Measurements from ENCODE around the gene NR6A1.

Gene NR6A1

DNA sequence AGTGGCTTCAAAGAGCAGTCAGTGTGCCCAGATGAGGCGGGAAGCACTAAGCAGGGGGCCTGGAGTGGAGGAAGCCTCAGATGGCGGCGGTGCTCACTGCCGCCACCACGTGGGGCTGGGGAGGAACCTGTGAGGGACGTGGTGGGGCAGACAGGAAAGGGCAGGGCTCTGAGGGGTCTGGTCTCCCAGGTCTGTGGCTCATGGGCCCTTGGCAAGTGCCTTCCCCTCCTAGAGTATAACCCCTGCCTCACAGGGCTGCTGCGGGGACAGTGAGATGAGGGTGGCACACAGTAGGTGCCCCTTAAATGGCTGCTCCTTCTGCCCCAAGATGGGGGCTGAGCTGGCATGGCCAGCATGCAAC is 290.5 kb downstream of the NR6A1 start:
- no peak for DNase-seq

DNA sequence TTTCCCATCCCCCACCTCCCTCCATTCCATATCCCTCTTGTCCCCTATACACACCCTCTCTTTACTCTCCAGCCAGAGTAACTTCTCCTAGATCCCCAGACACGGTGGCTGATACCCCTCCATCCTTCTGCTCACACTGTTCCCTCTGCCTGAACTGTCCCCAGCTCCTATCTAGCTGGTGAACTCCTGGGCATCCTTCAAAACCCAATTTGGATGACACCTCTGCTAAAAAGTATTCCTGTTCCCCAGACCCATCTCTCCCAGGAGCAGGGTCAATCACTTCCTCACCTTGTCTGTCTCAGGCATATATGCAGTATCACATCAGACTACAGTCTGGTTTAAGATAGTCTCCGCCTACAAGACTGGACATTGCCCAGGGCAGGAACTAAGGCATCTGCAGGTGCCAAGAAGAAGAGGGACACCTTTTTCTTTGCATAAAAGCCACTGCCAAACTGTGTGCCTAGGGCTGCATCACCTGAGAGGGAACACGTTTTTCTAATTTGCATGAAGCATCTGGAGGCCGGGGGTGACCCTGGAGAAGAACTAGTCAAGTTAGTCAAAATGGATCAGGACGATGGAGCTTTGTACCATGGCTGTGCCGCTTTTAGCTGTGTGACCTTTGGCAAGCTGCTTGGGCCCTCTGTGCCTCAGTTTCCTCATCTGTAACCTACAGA is 291.0 kb downstream of the NR6A1 start:
- DNase-seq = no peak

DNA sequence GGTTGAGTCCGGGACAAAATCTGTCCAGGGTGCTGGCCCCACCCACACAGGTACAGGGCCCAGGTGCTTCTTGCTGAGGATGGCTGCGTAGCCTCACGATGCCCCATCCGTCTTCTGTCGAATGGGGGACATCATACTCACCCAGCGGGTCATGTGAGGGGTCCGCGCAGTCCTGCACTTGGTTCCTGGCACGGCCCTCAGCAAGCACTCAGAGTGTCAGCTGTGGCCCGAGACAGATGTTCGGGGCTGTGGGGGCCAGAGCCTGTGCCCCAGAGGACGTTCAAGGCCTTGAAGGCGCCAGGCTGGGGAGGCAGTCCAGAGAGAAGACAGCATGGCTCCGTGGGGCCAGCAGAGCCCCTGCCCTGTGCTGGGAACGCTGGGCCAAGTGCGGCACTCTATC is 291.7 kb downstream of the NR6A1 start:
- no peak for DNase-seq

DNA sequence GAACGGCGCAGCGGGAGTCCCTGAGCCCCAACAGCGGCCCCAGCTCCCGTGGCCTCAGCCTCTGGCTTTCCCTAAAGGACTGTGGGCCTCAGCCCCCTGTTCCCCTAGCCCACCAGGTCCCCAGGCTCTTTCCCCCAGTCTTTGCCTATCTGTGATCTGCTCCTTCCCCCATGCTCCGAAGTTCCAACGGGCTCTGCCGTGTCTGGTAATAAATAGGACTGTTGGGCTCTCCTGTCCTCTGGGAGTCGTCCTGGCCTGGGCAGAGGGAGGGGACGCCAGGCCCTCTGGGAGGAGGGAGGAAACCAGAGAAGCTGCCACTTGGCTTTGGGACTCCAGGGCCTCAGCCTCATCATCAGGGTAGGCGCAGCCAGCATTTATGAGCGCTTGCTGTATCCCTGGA is 292.8 kb downstream of the NR6A1 start:
- DNase-seq = no peak

DNA sequence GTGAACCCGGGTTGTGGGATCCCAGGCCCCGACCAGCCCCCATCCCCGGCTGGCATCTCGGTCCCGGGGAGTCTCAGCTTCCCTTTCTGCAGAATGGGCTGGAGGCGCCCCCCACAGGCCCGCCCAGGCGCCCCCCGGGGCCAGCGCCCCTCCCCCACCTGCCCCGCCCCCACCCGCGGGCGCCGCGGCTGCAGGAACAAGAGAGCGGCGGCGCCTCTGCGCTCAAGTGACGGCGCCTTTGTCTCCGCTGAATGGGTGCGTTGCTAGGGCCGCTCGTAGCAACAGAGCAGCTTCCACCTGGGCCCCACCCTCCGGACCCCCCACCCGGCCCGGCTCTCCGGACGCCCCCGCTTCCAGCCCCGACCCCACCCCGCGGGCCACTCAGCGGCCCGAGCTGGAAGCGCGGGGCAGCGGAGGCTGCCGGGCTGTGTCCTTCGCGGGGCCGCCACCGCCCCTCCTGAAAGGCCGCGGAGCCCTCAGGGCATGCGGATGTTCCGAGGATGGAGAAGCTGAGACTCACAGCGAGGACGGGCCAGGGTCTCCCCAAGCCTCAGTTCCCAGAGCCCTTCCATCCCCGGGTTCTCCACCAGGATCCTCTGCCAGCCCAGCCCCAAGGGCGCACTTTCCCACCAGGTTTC is 293.3 kb downstream of the NR6A1 start:
- no peak for DNase-seq

DNA sequence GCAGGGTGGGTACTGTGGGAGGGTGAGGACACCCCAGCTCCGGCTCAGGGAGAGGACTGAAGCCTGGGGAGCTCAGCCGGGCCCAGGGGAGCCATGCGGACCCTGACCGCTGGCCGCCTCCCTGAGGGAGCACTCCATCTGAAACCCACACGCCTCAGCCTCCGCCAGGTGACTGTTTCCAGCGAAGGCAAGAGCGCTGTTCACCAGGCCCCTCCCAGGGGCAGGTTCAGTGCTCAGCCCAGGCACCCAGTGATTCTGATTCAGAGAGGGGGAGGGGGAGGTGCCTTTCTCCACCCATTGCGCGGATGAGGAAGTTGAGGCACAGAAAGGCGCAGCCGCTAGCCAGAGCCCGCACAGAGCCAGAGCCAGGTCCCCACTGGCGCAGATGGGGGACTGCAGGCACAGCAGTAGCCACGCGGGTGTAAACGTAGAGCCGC is 293.9 kb downstream of the NR6A1 start:
- DNase-seq = no peak

DNA sequence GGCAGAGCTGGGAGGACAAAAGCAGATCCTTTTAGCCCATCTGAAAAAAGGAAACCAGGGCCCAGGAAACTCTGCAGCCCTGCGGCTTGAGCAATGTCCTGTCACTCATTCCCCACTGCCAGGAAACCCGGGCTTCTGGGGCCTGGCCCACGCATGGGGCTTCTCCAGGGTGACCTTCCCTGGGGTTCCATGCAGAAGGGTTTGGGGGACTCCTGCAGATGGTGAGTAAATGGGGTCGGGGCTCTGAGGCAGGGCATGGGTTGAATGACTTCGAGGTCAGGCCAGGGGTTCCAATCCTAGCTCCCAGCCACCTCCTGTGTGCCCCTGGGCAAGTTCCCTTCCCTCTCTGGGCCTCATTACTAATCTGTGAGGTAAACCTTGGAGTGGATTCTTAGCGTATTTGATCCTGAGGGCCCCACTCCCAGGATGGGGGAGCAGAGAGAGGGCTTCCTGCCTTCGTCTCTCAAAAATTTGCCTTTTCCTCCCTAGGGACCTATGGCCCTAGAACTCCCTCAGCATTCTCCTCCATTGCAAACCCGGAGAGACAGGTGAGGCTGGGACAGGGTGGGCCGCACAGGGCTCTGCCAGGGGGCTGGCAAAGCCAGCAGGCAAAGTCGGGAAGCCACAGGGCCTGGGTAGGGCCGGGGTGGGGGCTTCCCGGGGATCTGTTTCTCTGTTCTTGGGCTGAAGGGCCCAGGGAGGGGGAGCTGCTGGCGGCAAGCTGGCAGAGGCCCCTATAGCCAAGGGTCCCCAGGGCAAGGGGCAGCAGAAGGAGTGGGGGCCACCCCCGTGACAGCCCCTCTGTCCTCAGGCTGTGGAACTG is 295.0 kb downstream of the NR6A1 start:
- DNase-seq = no peak

DNA sequence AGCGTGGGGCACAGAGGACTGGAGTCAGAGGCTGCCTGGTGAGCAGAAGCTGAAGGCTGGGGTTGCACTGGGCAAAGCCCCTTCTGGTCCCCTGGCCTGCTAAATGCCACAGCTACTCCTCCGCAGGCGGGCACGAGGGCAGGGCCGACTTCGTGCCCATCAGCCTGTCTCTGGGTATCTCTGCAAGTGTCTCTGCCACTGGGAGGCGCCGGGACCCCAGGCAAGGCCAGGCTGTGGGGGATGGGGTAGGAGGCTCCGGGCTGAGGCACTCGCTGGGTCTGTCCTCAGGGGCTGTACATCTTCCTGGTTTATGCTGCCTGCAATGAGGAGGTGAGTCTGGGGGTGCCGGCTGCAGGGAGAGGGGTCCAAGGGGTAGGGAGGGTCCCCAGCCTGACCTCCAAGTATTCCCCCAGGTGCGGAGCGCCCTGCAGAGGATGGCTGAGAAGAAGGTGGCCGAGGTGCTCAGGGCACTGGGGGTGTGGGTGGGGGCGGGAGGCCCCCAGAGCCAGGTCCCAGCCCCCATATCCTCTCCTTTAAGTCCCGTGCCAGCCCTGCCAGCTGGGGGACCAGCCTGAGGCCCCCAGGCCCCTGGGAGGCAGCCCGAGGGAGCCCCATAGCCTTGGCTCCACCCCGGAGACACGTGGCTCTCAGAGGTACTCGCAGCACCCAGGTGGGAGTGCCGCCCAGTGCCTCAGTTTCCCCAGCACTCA is 295.8 kb downstream of the NR6A1 start:
- DNase-seq = no peak

DNA sequence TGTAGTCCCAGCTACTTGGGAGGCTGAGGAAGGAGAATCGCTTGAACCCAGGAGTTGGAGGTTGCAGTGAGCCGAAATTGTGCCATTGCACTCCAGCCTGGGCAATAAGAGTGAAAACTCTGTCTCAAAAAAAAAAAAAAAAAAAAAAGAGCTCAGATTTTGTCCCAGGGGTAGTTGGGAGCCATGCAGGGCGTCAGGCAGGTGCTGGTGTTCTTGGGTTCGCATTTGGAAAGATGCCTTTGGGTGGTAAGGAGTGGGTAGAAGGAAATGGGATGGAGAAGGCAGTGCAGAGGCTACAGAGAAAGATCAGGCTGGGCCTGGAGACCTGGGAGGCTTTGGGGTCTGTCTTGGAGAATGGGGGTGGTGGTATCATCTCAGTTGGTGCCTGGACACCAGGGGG is 297.0 kb downstream of the NR6A1 start:
- no peak for DNase-seq

DNA sequence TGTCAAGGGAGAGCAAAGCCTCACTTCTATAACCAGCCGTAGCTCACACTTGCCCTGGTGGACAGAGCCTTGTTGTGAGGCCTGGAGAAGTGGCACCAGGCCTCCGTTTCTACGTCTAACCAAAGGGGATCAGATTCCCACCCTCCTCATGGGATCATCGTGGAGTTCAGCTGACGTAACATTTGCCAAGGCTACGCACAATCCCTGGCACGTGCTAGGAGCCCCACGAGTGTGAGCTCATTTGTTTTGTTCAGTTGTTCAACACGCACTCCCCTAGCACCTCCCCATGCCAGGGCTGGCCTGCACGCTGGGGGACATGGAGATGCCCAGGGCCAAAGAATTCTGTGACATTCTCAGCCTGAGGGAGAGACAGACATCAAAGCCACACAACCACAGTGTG is 297.8 kb downstream of the NR6A1 start:
- DNase-seq = no peak

DNA sequence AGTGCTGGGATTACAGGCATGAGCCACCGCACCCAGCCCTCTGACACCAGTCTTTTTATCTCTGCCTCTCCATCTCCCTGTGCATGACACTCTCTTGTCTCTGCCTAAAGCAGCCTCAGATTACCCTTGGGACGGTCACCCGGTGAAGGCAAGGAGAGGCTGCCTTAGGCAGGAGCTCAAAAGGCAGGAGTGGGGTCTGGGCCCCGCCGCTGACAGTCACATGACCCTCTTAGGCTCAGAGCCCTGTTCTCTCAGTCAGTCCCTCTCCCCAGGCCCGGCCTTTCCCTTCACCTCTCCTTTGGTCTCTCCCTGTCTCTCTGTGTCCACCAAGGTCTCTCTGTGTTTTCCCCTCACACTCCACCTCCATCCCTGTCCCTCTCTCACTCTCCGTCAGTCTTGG is 298.3 kb downstream of the NR6A1 start:
- DNase-seq = no peak

DNA sequence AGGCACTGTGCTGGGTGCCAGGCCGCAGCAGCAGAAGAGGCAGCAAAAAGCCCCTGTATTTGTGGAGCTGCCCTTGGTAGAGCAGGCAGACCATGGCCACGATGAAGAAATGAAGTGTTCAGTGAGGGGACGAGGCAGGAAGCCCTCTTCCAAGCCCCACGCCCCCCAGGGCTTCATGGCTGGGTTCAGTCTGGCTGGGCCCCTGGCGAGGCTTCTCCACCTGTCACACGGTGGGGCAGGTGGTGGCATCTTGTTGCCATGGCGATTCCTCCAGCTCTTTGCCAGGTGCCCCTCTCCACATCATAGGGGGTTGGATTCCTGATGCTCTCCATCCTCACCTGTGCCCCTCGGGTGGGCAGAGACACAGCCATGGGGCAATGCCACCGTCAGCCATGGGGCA is 299.4 kb downstream of the NR6A1 start:
- no peak for DNase-seq

DNA sequence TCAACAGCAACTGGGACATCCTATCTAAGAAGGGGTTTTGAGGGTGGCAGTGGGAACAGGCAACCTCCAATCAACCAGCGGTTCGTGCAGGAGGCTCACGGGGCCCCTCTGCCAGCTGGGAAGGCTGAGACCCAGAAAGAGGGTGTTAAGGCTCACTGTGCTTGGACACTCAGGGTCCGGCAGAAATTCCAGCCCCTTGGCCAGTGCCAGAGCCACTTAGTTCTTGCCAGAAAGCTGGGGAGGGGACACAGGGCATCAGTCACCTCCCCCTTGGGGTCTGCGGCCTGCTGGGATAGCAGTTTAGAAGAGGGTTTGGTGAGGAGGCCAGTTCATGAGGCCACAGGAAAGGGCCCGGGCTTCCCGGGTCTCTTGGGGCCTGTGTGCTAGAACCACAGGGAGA is 300.4 kb downstream of the NR6A1 start:
- DNase-seq = no peak

DNA sequence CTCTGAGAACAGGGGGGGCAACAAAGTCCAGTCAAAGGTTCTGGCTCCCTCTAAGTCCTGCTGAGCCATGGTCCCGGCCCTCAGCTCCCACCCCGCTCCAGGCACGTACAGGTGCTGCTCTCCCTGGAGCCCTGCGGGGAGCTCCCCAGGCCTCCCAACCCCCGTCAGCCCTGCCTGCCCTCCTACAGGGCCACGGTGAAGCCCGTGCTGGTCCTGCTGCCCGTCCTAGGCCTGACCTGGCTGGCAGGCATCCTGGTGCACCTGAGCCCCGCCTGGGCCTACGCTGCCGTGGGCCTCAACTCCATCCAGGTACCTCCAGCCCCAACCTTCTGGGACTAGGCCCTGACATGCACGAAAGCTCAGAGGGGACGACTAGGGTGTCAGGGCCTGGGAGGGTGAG is 300.8 kb downstream of the NR6A1 start:
- no peak for DNase-seq

DNA sequence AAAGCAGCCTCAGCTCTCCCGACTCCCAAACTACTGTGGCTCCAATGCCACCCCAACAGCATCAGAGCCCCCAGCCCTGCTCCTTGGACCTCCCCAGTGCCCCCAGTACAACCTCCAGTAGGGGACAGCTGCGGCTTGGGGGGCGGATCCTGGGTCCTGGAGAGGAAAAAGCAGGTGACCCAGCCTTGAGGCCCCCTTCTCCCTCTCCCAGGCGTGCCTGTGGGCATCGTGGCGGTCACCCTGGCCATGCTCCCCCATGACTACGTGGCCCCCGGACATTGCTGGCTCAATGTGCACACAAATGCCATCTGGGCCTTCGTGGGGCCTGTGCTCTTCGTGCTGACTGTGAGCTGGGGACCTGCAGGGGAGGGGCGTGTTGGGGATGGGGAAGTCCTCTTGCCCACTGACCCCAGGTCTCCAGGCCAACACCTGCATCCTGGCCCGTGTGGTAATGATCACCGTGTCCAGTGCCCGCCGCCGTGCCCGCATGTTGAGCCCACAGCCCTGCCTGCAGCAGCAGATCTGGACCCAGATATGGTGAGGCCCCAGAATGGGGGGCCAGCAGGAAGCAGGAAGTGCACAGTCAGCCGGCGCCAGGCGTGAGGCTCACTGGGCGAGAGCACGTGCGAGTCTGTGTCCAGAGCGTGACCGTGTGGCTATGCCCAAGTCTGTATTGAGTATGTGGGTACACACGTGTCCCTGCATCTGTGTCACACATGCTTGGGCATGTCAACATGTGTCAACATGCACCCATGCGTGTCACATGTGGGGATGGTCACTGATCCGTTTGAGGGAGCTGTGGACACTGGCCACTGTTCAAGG is 301.9 kb downstream of the NR6A1 start:
- DNase-seq = no peak

DNA sequence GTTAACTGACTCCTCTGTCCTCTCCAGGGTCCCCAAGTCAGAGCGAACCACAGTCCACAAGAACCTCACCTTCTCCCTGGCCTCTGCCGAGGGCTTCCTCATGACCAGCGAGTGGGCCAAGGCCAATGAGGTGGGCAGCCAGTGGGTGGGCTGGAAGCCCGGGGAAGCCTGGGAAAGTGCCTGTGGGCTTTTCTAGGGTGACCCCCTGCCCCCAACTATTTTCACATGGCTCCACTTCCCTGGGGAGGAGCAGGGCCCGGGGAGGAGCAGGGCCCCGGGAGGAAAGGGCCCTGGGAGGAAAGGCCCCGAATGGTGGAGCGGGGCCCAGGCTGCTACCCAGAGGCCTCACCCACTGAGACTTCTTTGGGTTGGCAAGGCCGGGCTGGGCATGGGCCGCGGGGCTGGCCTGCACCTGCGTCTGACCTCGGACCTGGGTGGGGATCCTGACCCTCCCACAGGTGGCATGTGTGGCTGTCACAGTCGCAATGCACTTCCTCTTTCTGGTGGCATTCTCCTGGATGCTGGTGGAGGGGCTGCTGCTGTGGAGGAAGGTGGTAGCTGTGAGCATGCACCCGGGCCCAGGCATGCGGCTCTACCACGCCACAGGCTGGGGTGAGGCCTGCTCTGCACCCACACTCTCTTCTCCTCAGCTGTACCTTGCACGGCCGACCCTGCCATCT is 302.9 kb downstream of the NR6A1 start:
- no peak for DNase-seq

DNA sequence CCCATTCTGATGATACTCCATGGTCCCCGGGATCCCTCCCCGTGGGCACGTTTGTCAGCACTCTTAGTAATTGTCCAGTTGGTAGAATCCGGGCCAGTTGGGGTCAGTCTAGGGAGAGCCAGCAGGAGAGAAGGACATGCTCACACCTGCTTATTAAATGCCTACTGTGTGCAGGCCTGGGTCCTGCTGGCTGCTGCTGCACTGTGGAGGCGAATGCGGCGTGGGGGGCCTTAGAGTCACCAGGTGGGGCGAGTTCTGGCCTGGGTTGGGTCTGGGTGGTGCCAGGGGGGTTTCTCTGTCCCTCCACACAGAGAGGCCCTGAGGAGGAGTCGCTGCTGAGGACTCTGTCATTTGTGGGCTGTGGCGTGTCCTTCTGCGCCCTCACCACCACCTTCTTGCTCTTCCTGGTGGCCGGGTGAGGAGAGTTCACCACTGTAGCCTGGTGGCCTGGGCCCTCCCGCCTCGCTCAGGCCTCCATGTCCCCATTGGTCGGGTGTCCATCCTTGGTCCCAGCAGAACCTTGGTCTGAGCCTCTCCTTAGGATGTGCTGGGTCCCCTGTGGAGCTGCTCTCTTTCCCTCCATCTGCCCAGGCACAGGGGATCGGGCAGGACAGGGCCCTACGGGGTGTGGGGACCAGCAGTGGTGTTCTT is 303.6 kb downstream of the NR6A1 start:
- DNase-seq = no peak
